Measurements from ENCODE around the gene TTC12.

The TTC12 gene

GRCh38 chr11:113351068-113351450, 36.7 kb downstream of the TTC12 start:
- Histone ChIP-seq H2BK12ac (ENCODE audit: low read length in 2 of 2) (no peak overlapping the region), H2AFZ (ENCODE audit: low read depth, low read length) (no peak overlapping the region), H3K36me3 (ENCODE audit: control insufficient read depth in 1 of 2, insufficient read depth in 2 of 2, low read depth in 1 of 2, low read length in 2 of 2) (peaks cover 10 to 17% of the 10 kb centered on the region in 2 experiments), H3K9ac (ENCODE audit: low read length) (no peak overlapping the region), H4K91ac (ENCODE audit: low read length) (no peak overlapping the region), H3K4me2 (ENCODE audit: low read length, poor library complexity, severe bottlenecking) (no peak overlapping the region), H3K4me3 (ENCODE audit: insufficient read depth in 1 of 2, low read depth in 1 of 2, low read length in 2 of 2) (no peak overlapping the region), H2BK5ac (ENCODE audit: low read depth, low read length, poor library complexity, severe bottlenecking) (no peak overlapping the region), H3K4ac (ENCODE audit: low read depth in 1 of 2, low read length in 2 of 2) (no peak overlapping the region), H3K14ac (ENCODE audit: low read length in 2 of 2) (no peak overlapping the region), H3K23ac (ENCODE audit: low read length in 2 of 2) (no peak overlapping the region), H2AK5ac (ENCODE audit: low read length, severe bottlenecking) (no peak overlapping the region), H3K4me1 (ENCODE audit: control insufficient read depth, insufficient read depth, low read depth, low read length) (no peaks in the 10 kb centered on the region), H3K9me3 (ENCODE audit: control insufficient read depth, low read length) (peaks cover 8% of the 10 kb centered on the region), H2BK120ac (ENCODE audit: low read depth, low read length) (no peak overlapping the region), H2BK15ac (ENCODE audit: low read depth, poor library complexity, severe bottlenecking) (no peak overlapping the region), H3K27ac (ENCODE audit: low read length, poor library complexity, severe bottlenecking) (no peak overlapping the region), H3K79me1 (replicated peaks; ENCODE audit: low read length, poor library complexity, severe bottlenecking) (peaks cover 1% of the 10 kb centered on the region), H3K27me3 (ENCODE audit: control insufficient read depth in 1 of 2, insufficient read depth in 1 of 2, low read length in 2 of 2) (no peaks in the 10 kb centered on the region), H3K18ac (ENCODE audit: low read depth in 1 of 2, low read length in 2 of 2) (no peak overlapping the region), H4K8ac (ENCODE audit: low read length) (no peak overlapping the region)
- no peak for DNase-seq
- whole genome bisulfite sequencing = 94% methylated on average over 3 of the region's 3 CpGs

- H3K4ac ChIP-seq (ENCODE audit: low read depth in 1 of 2, low read length in 2 of 2) = no peak overlapping the region
- H3K79me1 ChIP-seq (replicated peaks; ENCODE audit: low read length, poor library complexity, severe bottlenecking) = peaks cover 1% of the 10 kb centered on the region
- no peak overlapping the region for H2AK5ac ChIP-seq (ENCODE audit: low read length, severe bottlenecking)
- no peak overlapping the region for H4K8ac ChIP-seq (ENCODE audit: low read length)
- H3K23ac ChIP-seq (ENCODE audit: low read length in 2 of 2) = no peak overlapping the region
- H2BK5ac ChIP-seq (ENCODE audit: low read depth, low read length, poor library complexity, severe bottlenecking) = no peak overlapping the region
- WGBS = 82% methylated on average over 4 of the region's 4 CpGs
- no peak overlapping the region for H2BK15ac ChIP-seq (ENCODE audit: low read depth, poor library complexity, severe bottlenecking)
- H3K27ac ChIP-seq (ENCODE audit: low read length, poor library complexity, severe bottlenecking) = no peak overlapping the region
- DNase-seq = no peak
- no peak overlapping the region for H3K18ac ChIP-seq (ENCODE audit: low read depth in 1 of 2, low read length in 2 of 2)
- peaks cover 12% of the 10 kb centered on the region for H3K9me3 ChIP-seq (ENCODE audit: control insufficient read depth, low read length)
- H3K4me1 ChIP-seq (ENCODE audit: control insufficient read depth, insufficient read depth, low read depth, low read length) = no peaks in the 10 kb centered on the region
- no peak overlapping the region for H3K4me3 ChIP-seq (ENCODE audit: insufficient read depth in 1 of 2, low read depth in 1 of 2, low read length in 2 of 2)
- H3K9ac ChIP-seq (ENCODE audit: low read length) = no peak overlapping the region
- no peak overlapping the region for H3K14ac ChIP-seq (ENCODE audit: low read length in 2 of 2)
- H3K36me3 ChIP-seq (ENCODE audit: control insufficient read depth in 1 of 2, insufficient read depth in 2 of 2, low read depth in 1 of 2, low read length in 2 of 2) = peaks cover 10 to 21% of the 10 kb centered on the region in 2 experiments
- no peaks in the 10 kb centered on the region for H3K27me3 ChIP-seq (ENCODE audit: control insufficient read depth in 1 of 2, insufficient read depth in 1 of 2, low read length in 2 of 2)
- no peak overlapping the region for H2BK120ac ChIP-seq (ENCODE audit: low read depth, low read length)
- H3K4me2 ChIP-seq (ENCODE audit: low read length, poor library complexity, severe bottlenecking) = no peak overlapping the region
- H2AFZ ChIP-seq (ENCODE audit: low read depth, low read length) = no peak overlapping the region
- H4K91ac ChIP-seq (ENCODE audit: low read length) = no peak overlapping the region
- H2BK12ac ChIP-seq (ENCODE audit: low read length in 2 of 2) = no peak overlapping the region
These were observed 37.1 kb downstream of the TTC12 start for GRCh38 chr11:113351480-113351879.

- H2BK5ac ChIP-seq (ENCODE audit: low read depth, low read length, poor library complexity, severe bottlenecking) = no peak overlapping the region
- no peak overlapping the region for H3K18ac ChIP-seq (ENCODE audit: low read depth in 1 of 2, low read length in 2 of 2)
- H2BK15ac ChIP-seq (ENCODE audit: low read depth, poor library complexity, severe bottlenecking) = no peak overlapping the region
- no peak overlapping the region for H2BK12ac ChIP-seq (ENCODE audit: low read length in 2 of 2)
- no peaks in the 10 kb centered on the region for H3K27me3 ChIP-seq (ENCODE audit: control insufficient read depth in 1 of 2, insufficient read depth in 1 of 2, low read length in 2 of 2)
- H4K8ac ChIP-seq (ENCODE audit: low read length) = no peak overlapping the region
- no peak overlapping the region for H3K14ac ChIP-seq (ENCODE audit: low read length in 2 of 2)
- H2BK120ac ChIP-seq (ENCODE audit: low read depth, low read length) = no peak overlapping the region
- no peak overlapping the region for H3K9ac ChIP-seq (ENCODE audit: low read length)
- H3K4me2 ChIP-seq (ENCODE audit: low read length, poor library complexity, severe bottlenecking) = no peak overlapping the region
- no peak overlapping the region for H3K27ac ChIP-seq (ENCODE audit: low read length, poor library complexity, severe bottlenecking)
- no peak overlapping the region for H2AFZ ChIP-seq (ENCODE audit: low read depth, low read length)
- H4K91ac ChIP-seq (ENCODE audit: low read length) = no peak overlapping the region
- DNase-seq = no peak
- no peak overlapping the region for H3K23ac ChIP-seq (ENCODE audit: low read length in 2 of 2)
- H3K4me3 ChIP-seq (ENCODE audit: insufficient read depth in 1 of 2, low read depth in 1 of 2, low read length in 2 of 2) = no peak overlapping the region
- H2AK5ac ChIP-seq (ENCODE audit: low read length, severe bottlenecking) = no peak overlapping the region
- H3K4me1 ChIP-seq (ENCODE audit: control insufficient read depth, insufficient read depth, low read depth, low read length) = no peaks in the 10 kb centered on the region
- peaks cover 3% of the 10 kb centered on the region for H3K79me1 ChIP-seq (replicated peaks; ENCODE audit: low read length, poor library complexity, severe bottlenecking)
- H3K36me3 ChIP-seq (ENCODE audit: control insufficient read depth in 1 of 2, insufficient read depth in 2 of 2, low read depth in 1 of 2, low read length in 2 of 2) = peaks cover 29 to 62% of the 10 kb centered on the region in 2 experiments
- H3K9me3 ChIP-seq (ENCODE audit: control insufficient read depth, low read length) = peaks cover 27% of the 10 kb centered on the region
- 86% methylated on average over 3 of the region's 3 CpGs for WGBS
- no peak overlapping the region for H3K4ac ChIP-seq (ENCODE audit: low read depth in 1 of 2, low read length in 2 of 2)
These were observed 41.8 kb downstream of the TTC12 start for GRCh38 chr11:113356203-113356602.

GRCh38 chr11:113363406-113363805, 49.0 kb downstream of the TTC12 start:
- no peak overlapping the region for H3K18ac ChIP-seq (ENCODE audit: low read depth in 1 of 2, low read length in 2 of 2)
- no peak overlapping the region for H2AFZ ChIP-seq (ENCODE audit: low read depth, low read length)
- no peak overlapping the region for H4K8ac ChIP-seq (ENCODE audit: low read length)
- H2BK15ac ChIP-seq (ENCODE audit: low read depth, poor library complexity, severe bottlenecking) = no peak overlapping the region
- no peak overlapping the region for H2AK5ac ChIP-seq (ENCODE audit: low read length, severe bottlenecking)
- no peak overlapping the region for H3K14ac ChIP-seq (ENCODE audit: low read length in 2 of 2)
- H2BK5ac ChIP-seq (ENCODE audit: low read depth, low read length, poor library complexity, severe bottlenecking) = no peak overlapping the region
- no peak overlapping the region for H2BK12ac ChIP-seq (ENCODE audit: low read length in 2 of 2)
- WGBS = 82% methylated on average over 4 of the region's 5 CpGs
- no peak for DNase-seq
- no peak overlapping the region for H4K91ac ChIP-seq (ENCODE audit: low read length)
- no peak overlapping the region for H3K4me2 ChIP-seq (ENCODE audit: low read length, poor library complexity, severe bottlenecking)
- peaks cover 46 to 77% of the 10 kb centered on the region in 2 experiments for H3K36me3 ChIP-seq (ENCODE audit: control insufficient read depth in 1 of 2, insufficient read depth in 2 of 2, low read depth in 1 of 2, low read length in 2 of 2)
- H3K4me3 ChIP-seq (ENCODE audit: insufficient read depth in 1 of 2, low read depth in 1 of 2, low read length in 2 of 2) = no peak overlapping the region
- H3K9ac ChIP-seq (ENCODE audit: low read length) = no peak overlapping the region
- no peaks in the 10 kb centered on the region for H3K4me1 ChIP-seq (ENCODE audit: control insufficient read depth, insufficient read depth, low read depth, low read length)
- no peak overlapping the region for H3K27ac ChIP-seq (ENCODE audit: low read length, poor library complexity, severe bottlenecking)
- no peaks in the 10 kb centered on the region for H3K79me1 ChIP-seq (replicated peaks; ENCODE audit: low read length, poor library complexity, severe bottlenecking)
- no peak overlapping the region for H3K4ac ChIP-seq (ENCODE audit: low read depth in 1 of 2, low read length in 2 of 2)
- no peak overlapping the region for H2BK120ac ChIP-seq (ENCODE audit: low read depth, low read length)
- H3K23ac ChIP-seq (ENCODE audit: low read length in 2 of 2) = no peak overlapping the region
- no peaks in the 10 kb centered on the region for H3K9me3 ChIP-seq (ENCODE audit: control insufficient read depth, low read length)
- no peaks in the 10 kb centered on the region for H3K27me3 ChIP-seq (ENCODE audit: control insufficient read depth in 1 of 2, insufficient read depth in 1 of 2, low read length in 2 of 2)

All from mesenchymal stem cell (in vitro differentiated cells and primary cell).